ENCODE results near the gene ZDHHC15.

GRCh38 chrX:75366861-75367260 lies 156.0 kb downstream of the ZDHHC15 start:
- TF ChIP-seq POLR2A (IDR thresholded peaks at IDR 0.05) (no peak), CTCF (IDR thresholded peaks at IDR 0.05) (no peak)

Measured in uterus (tissue), 2 donors.